ENCODE measurements around the gene HES3.

HES3 gene

DNA sequence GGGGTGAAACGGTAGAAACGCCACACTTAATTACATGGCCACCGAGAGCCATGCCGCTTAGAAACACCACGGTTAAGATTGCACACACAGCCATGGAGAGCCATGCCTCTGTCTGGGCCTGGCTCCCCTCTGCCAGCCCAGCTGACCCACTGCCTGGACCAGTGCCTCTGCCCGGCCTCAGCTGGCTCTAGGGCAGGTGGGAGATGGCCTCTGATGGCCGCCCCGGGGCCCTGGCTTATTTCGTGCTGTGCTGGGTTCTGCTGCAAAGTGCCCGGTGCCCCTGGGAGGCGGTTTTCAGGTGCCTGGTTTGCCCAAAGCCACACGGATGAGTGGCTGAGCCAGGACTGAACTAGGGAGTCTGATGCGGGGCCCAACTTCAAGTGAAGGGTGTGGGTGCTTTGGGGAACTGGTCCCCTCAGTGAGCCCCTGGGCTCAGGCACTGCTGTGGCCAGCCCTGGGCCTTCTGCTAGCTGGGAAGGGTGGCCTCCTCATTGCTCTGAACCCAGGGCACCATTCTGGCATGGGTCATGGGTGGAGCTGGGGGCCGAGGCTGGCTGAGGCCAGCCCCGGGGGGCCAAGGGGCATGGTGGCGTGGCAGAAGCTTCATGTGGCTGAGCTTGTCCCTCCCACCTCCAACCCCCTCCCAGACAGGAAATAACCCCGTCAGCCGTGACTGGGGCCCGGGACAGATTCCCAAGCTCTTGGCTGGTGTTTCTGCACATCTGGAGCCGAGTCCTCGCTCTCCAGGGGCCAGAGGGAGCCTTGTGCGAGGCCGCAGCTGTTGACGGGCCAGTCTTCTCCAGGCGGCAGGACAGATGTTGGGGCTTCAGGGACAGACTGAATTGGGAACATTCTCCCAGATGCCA, 18.8 kb downstream of the HES3 start:
- no peak for DNase-seq (ENCODE audit: low read depth in 2 of 2)

DNA sequence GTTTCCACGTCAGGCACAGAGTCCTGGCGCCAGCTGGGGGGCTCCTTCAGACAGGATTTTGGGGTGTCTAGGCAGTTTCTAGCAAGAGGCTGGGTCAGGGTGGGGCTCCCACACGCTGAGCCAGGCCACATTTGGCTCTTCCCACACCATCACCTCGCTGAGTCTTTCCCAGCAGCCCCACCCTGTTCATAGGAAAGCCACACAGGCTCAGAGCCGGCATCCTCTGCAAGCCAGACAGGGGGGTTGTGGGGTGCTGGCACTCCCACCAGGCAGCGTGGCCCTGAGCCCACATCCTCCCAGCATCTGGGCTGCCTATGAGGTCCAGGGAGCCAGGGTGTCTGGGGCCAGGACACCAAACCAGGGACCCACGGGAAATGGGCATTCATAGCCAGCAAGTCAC, 19.7 kb downstream of the HES3 start:
- DNase-seq (ENCODE audit: low read depth in 2 of 2), result no peak

DNA sequence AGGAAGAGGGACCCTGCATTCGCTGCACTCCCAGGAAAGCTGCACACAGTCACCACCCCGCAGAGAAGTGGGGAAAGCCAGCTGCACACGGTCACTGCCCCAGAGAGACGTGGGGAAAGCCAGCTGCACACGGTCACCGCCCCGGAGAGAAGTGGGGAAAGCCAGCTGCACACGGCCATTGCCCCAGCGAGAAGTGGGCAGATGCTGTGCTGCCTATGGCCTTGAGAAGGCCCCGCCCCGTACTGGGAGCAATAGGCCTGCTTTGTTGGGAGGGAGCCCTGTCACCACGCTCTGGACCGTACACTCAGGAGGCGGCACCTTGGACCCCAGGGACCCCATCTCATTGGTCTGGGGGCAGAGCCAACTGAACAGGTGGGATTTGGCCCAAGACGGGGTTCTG, 21.2 kb downstream of the HES3 start:
- DNase-seq (ENCODE audit: low read depth in 2 of 2), result no peak

DNA sequence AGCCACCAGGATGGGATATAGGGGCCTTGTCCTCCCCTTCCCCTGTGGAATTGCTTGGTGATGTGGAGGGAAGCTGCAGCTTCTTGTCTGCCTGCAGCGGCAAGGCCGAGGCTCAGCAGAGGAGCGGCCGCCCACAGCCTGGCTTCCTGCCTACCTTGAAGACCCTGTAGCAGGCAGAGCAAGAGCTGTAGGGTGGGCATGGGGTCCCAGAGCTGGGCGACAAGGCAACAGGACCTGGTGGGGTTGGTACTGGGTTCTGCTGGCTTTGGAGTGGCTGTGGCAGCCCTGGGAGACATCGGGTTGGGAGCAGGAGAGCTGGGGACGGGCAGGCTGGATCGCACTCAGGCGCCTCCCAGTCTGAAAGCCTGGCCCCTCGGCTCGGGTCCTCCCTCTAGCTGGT, 22.7 kb downstream of the HES3 start:
- DNase-seq (ENCODE audit: low read depth in 2 of 2), result no peak

DNA sequence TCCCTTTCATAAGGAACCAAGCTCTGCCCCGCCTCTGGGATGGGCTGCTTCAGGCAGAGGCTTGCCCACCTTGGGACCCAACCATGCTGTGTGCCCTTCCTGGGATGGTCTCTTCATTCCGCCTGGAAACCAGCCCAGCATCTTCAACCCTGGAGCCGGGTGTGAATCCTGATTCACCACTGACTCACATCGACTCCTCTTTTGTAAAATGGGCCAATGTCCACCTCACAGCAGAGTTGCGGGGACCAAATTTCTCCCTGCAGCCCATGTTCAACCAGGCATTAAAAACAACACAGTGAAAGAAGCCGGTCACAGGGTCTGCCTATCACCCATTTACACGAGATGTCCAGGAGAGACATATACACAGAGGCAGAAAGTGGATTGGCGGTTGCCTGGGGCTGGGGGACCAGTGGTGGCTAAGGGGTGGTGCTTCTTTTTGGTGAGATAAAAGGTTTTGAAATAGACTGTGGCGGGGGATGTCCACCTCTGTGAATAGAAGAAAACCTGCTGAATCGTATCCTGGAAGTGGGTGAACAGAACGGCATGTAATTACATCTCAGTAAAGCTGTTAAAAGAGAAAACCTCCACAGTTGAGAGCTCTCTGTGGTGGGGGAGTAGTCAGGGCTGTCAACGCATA, 23.8 kb downstream of the HES3 start:
- no peak for DNase-seq (ENCODE audit: low read depth in 2 of 2)

DNA sequence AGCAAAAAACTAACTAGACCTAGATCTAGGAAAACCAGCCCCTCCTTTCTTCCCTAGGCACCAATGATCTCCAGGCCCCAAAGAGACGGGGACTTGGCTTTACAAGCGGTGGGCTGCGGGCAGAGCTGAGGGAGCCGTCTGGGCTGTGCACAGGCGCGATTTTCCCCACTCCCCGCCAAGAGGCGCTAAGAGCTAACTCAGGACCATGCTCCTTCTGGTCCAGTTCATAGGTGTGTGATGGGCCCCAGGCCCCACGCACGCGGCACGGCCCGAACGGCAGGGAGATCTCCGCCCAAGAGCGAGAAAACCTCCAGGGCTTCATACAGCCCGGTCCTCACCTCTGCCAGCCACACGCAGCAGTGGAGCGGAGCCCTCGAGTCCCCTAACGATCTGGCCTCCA, 24.4 kb downstream of the HES3 start:
- DNase-seq (ENCODE audit: low read depth in 2 of 2), result no peak

DNA sequence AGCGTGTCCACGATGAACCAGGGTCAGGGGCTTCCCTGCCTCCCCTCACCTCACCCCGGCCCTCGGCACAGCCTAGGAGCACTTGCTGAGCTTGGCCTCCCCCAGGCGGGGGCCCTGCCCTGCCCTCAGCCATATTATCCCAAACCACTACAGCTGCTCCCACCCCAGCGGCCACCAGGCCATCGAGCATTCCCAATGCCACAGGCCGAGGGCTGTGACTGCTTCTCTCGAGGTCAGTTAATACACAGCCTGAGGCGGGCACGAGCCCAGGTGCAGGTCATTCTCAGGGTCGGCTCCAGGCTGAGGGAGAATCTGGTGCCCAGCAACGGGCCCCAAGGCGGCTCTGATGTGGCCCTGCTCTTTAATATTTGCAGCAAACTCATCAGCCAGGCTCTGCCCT, 25.3 kb downstream of the HES3 start:
- DNase-seq (ENCODE audit: low read depth in 2 of 2), result no peak

DNA sequence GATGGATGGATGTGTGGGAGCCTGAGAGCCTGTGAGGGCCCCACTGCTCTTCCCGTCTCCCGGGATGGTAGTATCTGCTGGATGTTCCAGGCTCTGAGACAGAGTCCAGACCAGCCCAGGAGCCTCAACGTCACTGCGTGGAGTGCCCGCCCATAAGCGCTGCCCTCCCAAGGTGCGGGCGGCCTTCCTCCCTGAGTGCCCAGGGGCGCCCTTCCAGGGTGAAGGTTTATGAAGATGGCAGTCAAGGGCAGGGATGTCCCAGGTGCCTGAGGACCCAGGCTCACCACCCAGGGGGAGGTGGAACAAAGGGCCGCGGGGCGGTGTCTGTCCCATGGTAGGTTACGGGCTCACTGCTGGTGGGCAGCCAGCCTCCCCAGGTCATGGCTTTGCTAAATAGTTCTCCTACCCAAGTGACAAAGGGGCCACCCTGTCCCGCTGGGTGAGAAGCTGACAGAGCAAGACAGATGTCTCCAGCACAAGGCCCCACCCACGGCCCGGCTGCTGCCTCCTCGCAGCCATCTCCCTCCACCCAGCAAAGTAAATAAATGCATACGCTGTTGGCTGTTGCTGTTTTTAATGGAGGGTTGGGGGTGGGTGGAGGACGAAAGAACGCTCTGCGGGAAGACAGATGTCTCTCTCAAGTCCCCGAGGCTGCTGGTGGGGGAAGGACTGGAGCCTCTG, 25.9 kb downstream of the HES3 start:
- DNase-seq (ENCODE audit: low read depth in 2 of 2), result no peak

DNA sequence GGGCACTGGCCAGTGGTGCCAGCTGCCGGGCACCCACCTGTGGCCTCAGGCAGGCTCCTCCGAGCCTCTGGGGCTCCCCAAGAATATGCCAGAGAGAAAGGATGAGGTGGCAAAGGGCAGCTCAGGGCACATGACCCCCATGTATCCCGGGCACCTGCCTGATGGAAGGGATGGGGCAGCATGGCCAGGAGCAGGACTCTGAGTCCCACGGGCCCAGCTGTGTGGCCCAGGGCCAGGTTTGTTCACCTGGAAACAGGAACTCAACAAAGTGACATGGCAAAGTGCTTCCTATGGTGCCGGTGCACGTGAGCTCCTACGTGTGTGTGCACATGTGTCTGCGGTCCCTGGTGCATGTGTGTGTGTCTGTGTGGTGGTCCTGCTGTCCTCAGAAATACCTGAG, 26.4 kb downstream of the HES3 start:
- DNase-seq (ENCODE audit: low read depth in 2 of 2), result no peak

DNA sequence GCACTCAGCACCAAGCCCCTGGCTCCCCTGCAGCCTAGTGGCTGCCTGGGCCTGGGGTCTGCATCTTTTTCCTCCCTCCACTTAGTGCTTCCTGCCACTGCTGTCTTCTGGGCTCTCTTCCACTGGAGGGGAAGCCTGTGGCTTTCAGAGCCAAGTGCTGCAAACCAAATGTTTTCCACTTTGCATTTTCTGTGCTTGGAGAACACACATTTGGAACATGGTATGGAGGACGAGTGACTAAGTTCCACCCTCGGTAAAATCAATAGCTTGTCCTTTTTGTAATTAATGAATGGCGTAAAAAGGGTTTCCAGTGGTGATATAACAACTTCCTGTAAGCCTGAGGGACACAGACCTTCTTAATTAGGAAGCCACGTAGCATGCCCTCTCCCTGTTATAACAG, 27.0 kb downstream of the HES3 start:
- no peak for DNase-seq (ENCODE audit: low read depth in 2 of 2)

DNA sequence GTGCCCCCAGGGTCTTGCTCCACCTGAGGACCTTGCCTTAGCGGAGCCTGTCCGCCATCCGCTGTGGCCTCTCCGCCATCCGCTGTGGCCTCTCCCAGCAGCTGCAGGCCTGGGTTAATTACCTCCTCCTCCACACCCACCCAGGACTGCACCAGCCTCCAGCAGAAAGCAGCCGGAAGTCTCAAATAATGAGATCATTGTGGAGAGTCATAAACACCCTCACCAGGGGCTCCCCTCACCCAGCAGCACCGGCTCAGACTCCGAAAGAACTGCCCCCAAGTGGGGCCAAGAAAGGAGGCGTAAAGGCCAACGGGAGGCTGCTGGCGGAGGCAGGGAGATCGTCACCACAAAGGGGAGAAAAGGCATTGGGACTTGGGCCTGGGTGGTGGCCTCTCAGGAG, 27.6 kb downstream of the HES3 start:
- no peak for DNase-seq (ENCODE audit: low read depth in 2 of 2)

DNA sequence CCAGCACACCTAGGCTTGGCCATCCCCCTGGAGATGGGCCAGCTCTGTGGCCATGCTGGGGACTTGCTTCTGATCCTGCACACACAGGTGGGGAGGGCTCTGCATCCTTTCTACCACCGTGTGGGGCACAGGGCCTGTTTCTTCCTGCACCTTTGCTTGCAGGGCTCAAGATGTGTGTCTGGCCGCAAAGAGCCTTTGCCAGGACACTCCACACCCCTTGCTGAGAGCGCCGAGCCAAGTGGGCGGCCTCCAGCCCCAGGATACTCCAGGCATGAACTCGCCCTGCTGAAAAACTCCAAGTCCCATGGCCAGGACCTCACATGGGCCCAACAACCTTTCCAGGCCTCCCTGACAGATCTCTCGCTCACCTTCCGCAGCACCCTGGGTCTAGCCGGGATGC, 28.5 kb downstream of the HES3 start:
- DNase-seq (ENCODE audit: low read depth in 2 of 2), result no peak

DNA sequence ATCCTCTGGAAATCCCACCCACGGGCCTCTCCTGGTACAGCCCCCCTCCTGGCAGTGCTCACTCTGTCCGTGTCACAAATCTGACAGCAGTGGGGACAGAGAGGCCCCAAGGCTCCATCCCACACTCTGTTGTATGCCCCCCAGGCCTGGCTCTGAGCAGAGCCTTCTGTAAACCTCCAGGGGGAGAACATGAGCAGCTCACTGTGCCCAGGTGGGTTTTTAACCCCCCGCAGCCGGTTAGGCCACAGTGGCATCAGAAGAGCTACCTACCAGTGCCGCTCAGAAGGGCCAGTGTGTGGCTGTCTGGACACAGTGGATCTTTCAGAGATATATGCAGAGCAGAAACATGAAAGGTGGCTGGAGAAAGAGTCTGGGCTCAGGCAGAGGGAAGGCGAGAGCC, 28.9 kb downstream of the HES3 start:
- no peak for DNase-seq (ENCODE audit: low read depth in 2 of 2)

DNA sequence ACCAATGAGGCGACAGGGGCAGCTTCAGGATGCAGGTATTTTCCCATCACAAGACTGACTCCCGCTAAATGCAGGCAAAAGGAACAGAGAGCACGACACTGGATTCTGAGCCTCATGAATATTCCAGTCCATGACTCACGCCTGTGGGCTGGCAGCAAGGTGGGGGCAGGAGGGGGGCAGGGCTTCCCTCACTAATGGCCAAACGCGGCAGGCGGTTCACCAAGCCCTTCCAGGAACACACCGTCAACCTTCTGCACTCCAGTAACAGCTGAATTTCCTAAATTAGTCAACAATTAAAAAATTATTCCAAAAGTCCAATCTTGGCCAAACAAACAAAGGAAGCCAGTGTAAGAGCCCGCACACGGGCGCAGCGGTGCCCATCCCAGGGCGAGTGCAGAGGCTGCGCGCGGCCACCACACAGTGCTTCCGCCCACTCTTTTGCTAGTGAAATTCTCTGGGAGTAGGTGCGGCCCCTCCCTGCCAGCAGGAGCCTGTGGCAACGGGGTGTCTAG, 29.5 kb downstream of the HES3 start:
- no peak for DNase-seq (ENCODE audit: low read depth in 2 of 2)

DNA sequence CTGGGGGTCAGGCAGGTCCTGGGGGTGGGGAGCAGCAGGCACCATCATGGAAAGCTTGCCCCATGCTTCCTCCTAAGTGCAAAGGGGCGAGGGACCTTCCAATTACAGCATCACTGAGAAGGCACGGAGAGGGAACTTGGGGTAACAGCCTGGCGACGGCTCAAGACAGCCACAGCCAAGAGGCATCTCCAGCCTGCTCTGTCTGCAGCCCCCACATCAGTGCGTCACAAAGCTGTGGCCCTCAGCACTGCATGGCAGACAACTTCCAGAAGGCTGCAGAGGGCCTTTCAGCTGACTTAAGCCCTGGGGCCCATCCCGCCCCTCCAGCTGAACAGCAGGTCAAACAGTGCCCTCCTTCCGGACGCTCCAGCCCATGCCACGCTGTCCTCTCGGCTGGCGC, 30.1 kb downstream of the HES3 start:
- DNase-seq (ENCODE audit: low read depth in 2 of 2), result no peak

DNA sequence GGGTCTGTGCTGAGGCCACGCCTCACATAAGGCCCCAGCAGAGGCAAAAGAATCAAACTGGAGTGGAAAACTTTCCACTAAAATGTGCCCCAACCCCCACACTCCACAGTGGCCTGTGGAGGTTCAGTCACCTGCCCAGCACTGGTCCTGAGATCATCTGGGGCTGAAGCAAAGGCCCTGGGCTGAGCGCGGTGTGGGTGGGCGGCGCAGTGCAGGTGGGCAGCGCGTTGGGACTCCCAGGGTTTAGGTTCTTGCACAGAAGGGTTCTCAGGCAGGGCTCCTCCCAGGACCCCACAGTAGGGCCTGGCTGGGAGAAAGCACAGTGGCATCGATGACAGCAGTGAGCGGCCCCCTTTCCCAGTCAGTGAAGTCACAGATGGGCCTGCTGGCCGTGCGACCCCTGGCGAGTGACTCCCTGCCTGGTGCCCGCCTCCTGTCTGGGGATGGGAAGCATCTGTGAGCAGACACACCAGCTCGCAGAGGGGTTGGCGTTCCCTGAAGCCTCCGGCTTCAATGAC, 30.7 kb downstream of the HES3 start:
- DNase-seq (ENCODE audit: low read depth in 2 of 2), result no peak

DNA sequence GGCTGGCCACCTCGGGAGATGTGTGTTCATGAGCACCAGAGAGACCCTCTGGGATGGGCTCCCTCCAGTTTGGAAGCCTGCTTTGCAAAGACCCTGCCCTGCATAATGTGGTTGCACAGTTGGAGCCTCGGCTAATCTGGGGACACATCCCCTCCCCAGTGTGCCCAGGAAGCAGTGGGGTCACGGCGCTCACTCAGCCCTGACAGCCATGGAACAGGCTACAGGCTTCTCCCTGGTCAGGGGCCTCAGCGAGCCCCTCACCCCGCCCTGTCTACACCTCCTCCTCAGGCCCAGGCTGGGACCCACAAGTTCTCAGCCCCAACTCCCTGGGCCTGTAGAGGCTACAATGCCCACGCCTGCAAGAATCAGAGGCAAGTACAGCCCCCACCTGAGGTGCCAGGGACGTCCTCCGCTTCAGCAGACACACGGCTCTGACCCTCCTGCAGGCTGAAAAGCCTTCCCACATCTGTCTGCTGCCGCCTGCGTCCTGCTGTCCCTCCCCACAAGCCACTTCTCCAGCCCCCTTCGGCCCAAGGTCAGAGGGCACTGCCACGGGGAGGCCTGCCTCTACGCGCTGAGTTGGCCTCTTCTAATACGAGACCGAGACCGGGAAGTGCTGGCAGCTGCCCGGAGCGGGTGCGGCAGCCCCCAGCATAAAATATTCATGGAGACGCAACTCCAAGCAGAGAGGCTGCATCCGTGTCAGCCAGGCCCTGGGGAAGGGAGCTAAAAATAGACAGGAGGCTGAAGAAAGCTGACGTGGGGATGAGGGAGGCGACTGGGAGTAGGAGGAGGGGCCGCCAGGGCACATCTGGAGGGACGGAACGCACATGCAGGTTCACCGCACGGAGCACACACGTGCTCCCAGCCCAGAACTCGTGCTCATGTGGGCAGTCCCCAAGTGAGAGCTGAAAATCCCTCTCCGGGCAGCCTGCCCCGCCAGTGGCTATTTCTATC, 32.1 kb downstream of the HES3 start:
- DNase-seq (ENCODE audit: low read depth in 2 of 2), result no peak

DNA sequence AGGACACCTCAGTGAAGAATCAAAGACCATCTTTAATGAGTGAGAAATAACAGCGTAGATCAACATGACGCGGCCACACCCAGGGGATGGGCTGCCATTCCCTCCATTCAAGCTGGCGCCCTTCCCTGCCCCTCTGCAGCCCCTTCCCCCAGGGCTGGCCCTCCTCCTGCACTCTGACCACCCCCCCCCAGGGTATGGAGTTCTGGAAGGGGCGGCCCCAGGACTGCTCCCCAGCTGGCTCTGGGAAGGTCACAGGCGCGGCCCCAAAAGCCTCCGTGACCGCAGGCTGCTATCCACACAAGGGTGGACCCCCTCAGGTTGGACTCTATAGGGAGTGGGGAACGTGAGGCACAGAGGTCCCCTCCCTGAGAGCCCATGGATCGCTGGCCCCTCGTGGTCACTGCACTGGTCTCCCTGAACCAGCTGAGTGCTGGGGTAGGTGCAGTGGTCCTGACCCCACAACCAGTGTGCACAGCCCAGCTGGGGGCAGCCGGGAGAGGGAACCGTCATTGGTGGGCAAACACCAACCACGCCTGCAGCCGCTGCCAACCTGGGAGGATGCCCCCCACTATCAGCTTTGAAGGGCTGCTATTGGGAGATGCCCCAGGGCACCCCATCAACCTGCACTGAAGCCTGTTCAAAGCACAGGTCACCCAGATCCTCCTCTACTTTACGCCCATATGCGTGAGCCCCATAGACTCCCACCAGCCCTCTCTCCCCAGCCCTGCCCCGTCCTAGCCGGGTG, 33.0 kb downstream of the HES3 start:
- no peak for DNase-seq (ENCODE audit: low read depth in 2 of 2)

DNA sequence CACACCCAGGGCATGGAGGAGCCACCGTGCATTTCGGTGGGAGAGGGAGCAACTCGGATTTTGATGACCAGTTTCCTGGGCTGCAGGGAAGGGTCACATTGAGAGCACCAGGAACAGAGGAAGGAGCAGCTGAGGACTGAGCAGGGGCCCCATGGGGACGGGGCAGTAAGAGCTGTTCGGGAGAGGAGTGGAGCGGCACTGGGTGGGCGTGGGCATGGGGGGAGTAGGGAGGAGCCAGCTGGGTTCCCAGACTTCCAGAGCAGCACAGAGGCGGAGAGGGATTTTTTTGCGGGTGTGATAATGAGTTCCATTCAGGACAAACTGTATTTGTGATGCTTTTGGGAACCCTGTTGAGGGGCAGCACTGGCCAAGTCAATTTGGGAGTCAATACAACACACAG, 34.3 kb downstream of the HES3 start:
- no peak for DNase-seq (ENCODE audit: low read depth in 2 of 2)

DNA sequence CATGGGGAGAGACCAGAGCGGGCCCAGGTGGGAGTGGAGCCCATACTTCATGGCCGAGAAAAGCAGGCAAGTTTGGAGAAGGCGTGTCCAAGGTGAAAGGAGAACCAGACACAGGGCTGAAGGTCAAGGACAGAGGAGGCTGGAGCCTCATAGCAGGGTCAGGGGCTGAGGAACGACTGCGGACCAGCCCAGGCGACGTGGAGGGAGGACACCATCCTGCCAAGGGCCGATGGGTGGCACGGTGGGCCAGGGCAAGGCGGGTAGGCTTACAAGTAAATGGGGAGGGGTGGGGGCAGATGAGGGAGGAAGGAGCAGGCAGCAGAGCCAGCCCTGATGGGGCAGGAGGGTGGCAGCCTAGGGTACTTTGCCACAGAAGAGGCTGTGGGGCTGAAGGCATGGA, 35.1 kb downstream of the HES3 start:
- no peak for DNase-seq (ENCODE audit: low read depth in 2 of 2)
